K562 (cell line): ENCODE measurements around the gene TAF8. TPM values are rescaled to one million over a fixed set of nuclear protein-coding genes. Genes with fewer than 3 reads are reported as not detected.

Experiments used
- ATAC-seq: fragments of 200-7000 bp; cut with Tn5 transposase; 3 replicates; pipeline ENCODE4 v1.9.1; 2020; ENCODE audit warnings: moderate library complexity
- BruUV-seq: library from RNA; stranded (reverse); fragments of 400-500 nt; replicated peaks from 2 replicates; lab custom pipeline; 2021; lab: Mats Ljungman, UMichigan
- CTCF ChIA-PET: fragments of 300-600 bp; formaldehyde crosslinking; extraction: SDS; loops from one replicate; lab custom pipeline; 2021; ENCODE audit warnings: low intra/inter-chr PET ratio; lab: Yijun Ruan, JAX
- POLR2A ChIA-PET: fragments of 300-600, 350-650 bp; sonication (Branson Sonifier 250); formaldehyde crosslinking; extraction: SDS; loops from one replicate; lab custom pipeline; 2021; ENCODE audit warnings: antibody characterized with exemption, inconsistent platforms; lab: Yijun Ruan, JAX
- DNase-seq, 4 experiments: peaks; one replicate each; pipeline versions ENCODE4 v3.0.0 to v3.0.0-alpha.2; 2011 to 2018; ENCODE audit warnings: low spot score in 3 of 4, mixed read lengths in 3 of 4; ENCODE audit errors: extremely low read depth in 1 of 4
- FAIRE-seq: peaks from 2 replicates; lab custom pipeline; 2011; peaks lifted over from hg19 to GRCh38; lab: Jason Lieb, UNC
- H2AFZ ChIP-seq: 2 replicates; pipeline ENCODE4 v1.6.0; 2011; ENCODE audit warnings: low read depth, low read length, control low read depth, inconsistent platforms
- H3K27ac ChIP-seq: fragments of 200-600 bp; 3 replicates; pipeline ENCODE4 v1.8.0; 2011; ENCODE audit warnings: low read depth, mild to moderate bottlenecking, control low read depth, inconsistent platforms, low read length, moderate library complexity, mixed read lengths; ENCODE audit errors: extremely low read depth
- H3K27me3 ChIP-seq, 2 experiments: fragments of 300-600 bp in 1 of 2; 2 replicates in 1 of 2; 3 replicates in 1 of 2; pipeline versions ENCODE4 v1.6.0 to v1.8.0; 2011; ENCODE audit warnings: inconsistent platforms in 2 of 2, low read length in 2 of 2, mild to moderate bottlenecking in 1 of 2, mixed read lengths in 1 of 2, moderate library complexity in 1 of 2; ENCODE audit not compliant: control insufficient read depth in 2 of 2, insufficient read depth in 2 of 2
- H3K36me3 ChIP-seq: fragments of 300-600 bp; 3 replicates; pipeline ENCODE4 v1.8.0; 2011; ENCODE audit warnings: mild to moderate bottlenecking, low read length, inconsistent platforms; ENCODE audit not compliant: control insufficient read depth, insufficient read depth
- H3K4me1 ChIP-seq, 2 experiments: fragments of 200-600 bp in 1 of 2; replicated peaks in 1 of 2; 2 replicates in 1 of 2; 3 replicates in 1 of 2; pipeline versions ENCODE4 v1.5.1 to v1.8.0; 2011; ENCODE audit warnings: inconsistent platforms in 2 of 2, low read length in 2 of 2, mild to moderate bottlenecking in 1 of 2, mixed read lengths in 1 of 2, moderate library complexity in 1 of 2; ENCODE audit not compliant: control insufficient read depth in 2 of 2, insufficient read depth in 2 of 2
- H3K4me2 ChIP-seq: 2 replicates; pipeline ENCODE4 v1.6.1; 2011; ENCODE audit warnings: low read length, control low read depth, inconsistent platforms, mixed read lengths; ENCODE audit not compliant: insufficient read depth
- H3K4me3 ChIP-seq: fragments of 200-600 bp; sonication (generic), shearing (Covaris generic); 2 replicates; pipeline ENCODE4 v1.5.1; 2016; ENCODE audit warnings: control low read depth, inconsistent platforms
- H3K79me2 ChIP-seq: fragments of 200-600 bp; 3 replicates; pipeline ENCODE4 v1.8.0; 2011; ENCODE audit warnings: low read length, inconsistent platforms; ENCODE audit not compliant: control insufficient read depth, insufficient read depth
- H3K9ac ChIP-seq, 2 experiments: 2 replicates each; pipeline versions ENCODE4 v1.6.0 to v1.6.1; 2011; ENCODE audit warnings: low read depth in 2 of 2, low read length in 2 of 2, control low read depth in 1 of 2, inconsistent platforms in 1 of 2, mild to moderate bottlenecking in 1 of 2, mixed read lengths in 1 of 2; ENCODE audit not compliant: insufficient read depth in 1 of 2
- H3K9me1 ChIP-seq: one replicate; pipeline ENCODE4 v1.6.0; 2011; ENCODE audit warnings: inconsistent platforms, mild to moderate bottlenecking, low read length, moderate library complexity; ENCODE audit not compliant: control insufficient read depth, insufficient read depth
- H3K9me3 ChIP-seq: replicated peaks from 2 replicates; pipeline ENCODE4 v1.5.1; 2011; ENCODE audit warnings: low read depth, low read length, inconsistent platforms; ENCODE audit not compliant: control insufficient read depth, insufficient read depth
- H4K20me1 ChIP-seq: replicated peaks from 2 replicates; pipeline ENCODE4 v1.6.1; 2011; ENCODE audit warnings: low read length, inconsistent platforms, mixed read lengths; ENCODE audit not compliant: control insufficient read depth, insufficient read depth
- GATAD2A ChIP-seq: fragments of 450-650 bp; IDR thresholded peaks from 2 replicates; pipeline ENCODE4 v1.6.1; 2017
- GTF2E2 ChIP-seq: fragments of 200-800 bp; sonication (Bioruptor generic); IDR thresholded peaks from 2 replicates; pipeline ENCODE4 v1.6.1; 2016; ENCODE audit warnings: missing genetic modification characterization, missing compliant biosample characterization
- KDM5B ChIP-seq: fragments of 200-600 bp; sonication (generic); IDR thresholded peaks from 2 replicates; pipeline ENCODE4 v1.6.1; 2012; ENCODE audit warnings: low read depth, mild to moderate bottlenecking, moderate library complexity, low read length, control low read depth, inconsistent platforms; ENCODE audit not compliant: insufficient replicate concordance
- TGIF2 ChIP-seq: sonication (generic); formaldehyde crosslinking; IDR thresholded peaks from 2 replicates; pipeline ENCODE4 v1.8.1; 2022; ENCODE audit warnings: mild to moderate bottlenecking, missing genetic modification reagents, moderate library complexity
- ZBTB49 ChIP-seq: sonication (generic); formaldehyde crosslinking; IDR thresholded peaks from 2 replicates; pipeline ENCODE4 v1.8.0; 2022; ENCODE audit warnings: missing genetic modification reagents, mild to moderate bottlenecking, borderline replicate concordance
- ZNF79 ChIP-seq: fragments of 250-450 bp; sonication (Bioruptor Pico); IDR thresholded peaks from 2 replicates; pipeline ENCODE4 v1.4.0; 2020; ENCODE audit warnings: low read depth, mild to moderate bottlenecking, moderate library complexity
- WGBS: fragments of 100-300 bp; shearing (Covaris generic); methylation state at CpG from one replicate; pipeline ENCODE4 v1.1.6; 2016; ENCODE audit warnings: low coverage, mixed read lengths; ENCODE audit not compliant: insufficient coverage; ENCODE audit errors: missing lambda C conversion rate; 5-methylcytosine and 5-hydroxymethylcytosine counted together
- in situ Hi-C: fragments of 300-500 bp; cut with MboI; formaldehyde crosslinking; loops from 4 replicates; pipeline ENCODE4 v1.15.0; 2018; ENCODE audit warnings: inconsistent platforms, mixed read lengths
- intact Hi-C: fragments of 100-400 bp; cut with micrococcal nuclease; formaldehyde crosslinking; loops from 2 replicates; pipeline ENCODE4 v1.14.2; 2022
- polyA plus RNA-seq, 8 experiments: library from polyadenylated mRNA; depleted of rRNA in 4 of 8; stranded (reverse) in 5 of 8; unstranded in 3 of 8; fragments of >200 nt; fragmentation: Nextera tagmentation in 2 of 8; fragmentation: Illumina TruSeq in 1 of 8; extraction: Ambion mirVana in 2 of 8; extraction: Trizol in 1 of 8; gene quantifications; 2 replicates each; pipeline versions ENCODE4 v1.2.1 to v1.2.3, GENCODE V29; 2011 to 2014; ENCODE audit warnings: inconsistent platforms in 1 of 8, missing spikeins in 1 of 8
- total RNA-seq, 7 experiments: library from RNA; depleted of rRNA in 6 of 7; stranded (reverse); fragments of >200 nt in 6 of 7; fragmentation: Illumina TruSeq in 2 of 7; extraction: Trizol in 2 of 7; gene quantifications; 2 replicates each; pipeline versions ENCODE4 v1.2.1 to v1.2.3, GENCODE V29; 2011 to 2021; ENCODE audit warnings: low replicate concordance in 1 of 7

Gene TAF8
- total and polyA plus RNA-seq, 9 of the 15 experiments (the other 6 are each of a cell fraction or from before 2014, with no cell fraction given) = 29.4 to 84.0 (median 52.6) TPM

GRCh38 chr6:42083530-42083929, 33.2 kb downstream of the TAF8 start:
- Histone ChIP-seq H3K36me3 (peaks cover 13% of the 10 kb centered on the region; the same call in 2 of the 3 replicates), H3K4me1 (peaks cover 20% of the 10 kb centered on the region in 2 experiments), H3K4me2 (no peak overlapping the region), H3K79me2 (no peaks in the 10 kb centered on the region), H3K9me1 (no peaks in the 10 kb centered on the region), H2AFZ (no peak overlapping the region), H3K27ac (no peak overlapping the region), H4K20me1 (no peaks in the 10 kb centered on the region), H3K9ac (no peak overlapping the region), H3K9me3 (no peaks in the 10 kb centered on the region), H3K27me3 (no peaks in the 10 kb centered on the region)
- DNase-seq (no peak), FAIRE-seq (no peak), ATAC-seq (no peak)
- in situ Hi-C loops = no loop called here
- ChIA-PET CTCF (interaction anchor here (1.6 to 2.2 kb wide), 3 partner anchors 83 to 147 kb away, joined by 7 to 11 read pairs (median 7); no protein-coding TSS in a partner anchor), POLR2A (interaction anchor here (0.5 to 1.4 kb wide), 4 partner anchors 9 to 105 kb away, joined by 3 to 4 read pairs (median 4); partner anchors contain the start of gene TAF8)
- WGBS = 91% methylated on average over 5 of the region's 5 CpGs
- intact Hi-C loops = loop anchor here (10.0 kb wide), 1 partner anchor 791 kb away; the partner anchor contains the start of gene RPL7L1
- BruUV-seq = no TSS peak
- TF ChIP-seq GTF2E2 (tag) (no peak), ZNF79 (CRISPR knock-in tag) (no peak), TGIF2 (CRISPR knock-in tag) (no peak), ZBTB49 (no peak), GATAD2A (no peak), KDM5B (no peak)
- TF ChIP-seq, all 486 proteins: peak for 0
- no peak overlapping the region for H3K4me3 ChIP-seq
